ENCODE results near the gene ZNF277. TPM values are rescaled to one million over a fixed set of nuclear protein-coding genes. Genes with fewer than 3 reads are reported as not detected.

ZNF277 gene
- polyA plus RNA-seq, 2 of the 4 experiments (the other 2 are of a cell fraction), result 23.4 to 31.9 TPM

GRCh38 chr7:112220877-112221434, 14.5 kb downstream of the ZNF277 start:
- H3K4me2 ChIP-seq, result no peak overlapping the region
- WGBS (ENCODE audit: missing lambda C conversion rate), result 90% methylated on average over 20 of the region's 20 CpGs
- H3K4me3 ChIP-seq, result no peak overlapping the region
- ChIA-PET POLR2A (no interaction called here), CTCF (no interaction called here)
- H3K9me3 ChIP-seq, result no peaks in the 10 kb centered on the region
- TF ChIP-seq FOXS1 (CRISPR knock-in tag; IDR thresholded peaks at IDR 0.05), result no peak
- TF ChIP-seq, protein P1, sequence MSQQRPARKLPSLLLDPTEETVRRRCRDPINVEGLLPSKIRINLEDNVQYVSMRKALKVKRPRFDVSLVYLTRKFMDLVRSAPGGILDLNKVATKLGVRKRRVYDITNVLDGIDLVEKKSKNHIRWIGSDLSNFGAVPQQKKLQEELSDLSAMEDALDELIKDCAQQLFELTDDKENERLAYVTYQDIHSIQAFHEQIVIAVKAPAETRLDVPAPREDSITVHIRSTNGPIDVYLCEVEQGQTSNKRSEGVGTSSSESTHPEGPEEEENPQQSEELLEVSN (IDR thresholded peaks at IDR 0.05; ENCODE audit: borderline replicate concordance, low read depth), result no peak
- no peak for TF ChIP-seq MYC (IDR thresholded peaks at IDR 0.05; ENCODE audit: borderline replicate concordance, low read length)
- TF ChIP-seq RCOR1 (IDR thresholded peaks at IDR 0.05; ENCODE audit: low read depth, low read length), result no peak
- TF ChIP-seq, protein P2, sequence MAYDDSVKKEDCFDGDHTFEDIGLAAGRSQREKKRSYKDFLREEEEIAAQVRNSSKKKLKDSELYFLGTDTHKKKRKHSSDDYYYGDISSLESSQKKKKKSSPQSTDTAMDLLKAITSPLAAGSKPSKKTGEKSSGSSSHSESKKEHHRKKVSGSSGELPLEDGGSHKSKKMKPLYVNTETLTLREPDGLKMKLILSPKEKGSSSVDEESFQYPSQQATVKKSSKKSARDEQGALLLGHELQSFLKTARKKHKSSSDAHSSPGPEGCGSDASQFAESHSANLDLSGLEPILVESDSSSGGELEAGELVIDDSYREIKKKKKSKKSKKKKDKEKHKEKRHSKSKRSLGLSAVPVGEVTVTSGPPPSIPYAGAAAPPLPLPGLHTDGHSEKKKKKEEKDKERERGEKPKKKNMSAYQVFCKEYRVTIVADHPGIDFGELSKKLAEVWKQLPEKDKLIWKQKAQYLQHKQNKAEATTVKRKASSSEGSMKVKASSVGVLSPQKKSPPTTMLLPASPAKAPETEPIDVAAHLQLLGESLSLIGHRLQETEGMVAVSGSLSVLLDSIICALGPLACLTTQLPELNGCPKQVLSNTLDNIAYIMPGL (CRISPR knock-in tag; IDR thresholded peaks at IDR 0.05; ENCODE audit: borderline replicate concordance), result no peak
- no peak for TF ChIP-seq ATOH8 (CRISPR knock-in tag; IDR thresholded peaks at IDR 0.05; ENCODE audit: low read depth)
- no peak for TF ChIP-seq TP53 (CRISPR knock-in tag; IDR thresholded peaks at IDR 0.05)
- no peak for TF ChIP-seq NPAS2 (CRISPR knock-in tag; IDR thresholded peaks at IDR 0.05; ENCODE audit: borderline replicate concordance)
- no peak for TF ChIP-seq HEYL (CRISPR knock-in tag; IDR thresholded peaks at IDR 0.05)
- DNase-seq (ENCODE audit: low read depth in 1 of 2, low spot score in 1 of 2) (no peak), FAIRE-seq (no peak), ATAC-seq (no peak)
- no peak overlapping the region for H3K27ac ChIP-seq
- no peaks in the 10 kb centered on the region for H3K4me1 ChIP-seq

DNA sequence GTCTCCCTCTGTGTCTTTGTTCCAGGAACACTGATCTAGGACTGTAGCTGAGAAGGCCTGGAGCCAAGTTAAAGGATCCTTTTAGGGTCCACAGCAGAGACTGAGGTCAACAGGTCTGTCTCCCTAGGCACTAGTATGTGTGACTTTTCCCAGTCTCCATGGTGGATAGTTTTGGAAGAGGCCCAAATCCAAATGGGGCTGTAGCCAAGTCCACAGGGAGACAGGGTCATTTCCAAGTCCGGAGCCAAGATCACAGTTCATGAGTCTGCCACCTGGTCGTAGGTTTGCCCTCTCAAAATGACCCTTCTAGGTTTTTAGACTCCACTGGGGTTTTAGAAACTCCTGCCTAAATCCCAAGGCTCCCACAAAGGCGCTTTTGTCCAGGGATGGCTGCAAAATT, 16.8 kb downstream of the ZNF277 start:
- FAIRE-seq (no peak), ATAC-seq (no peak), DNase-seq (ENCODE audit: low read depth in 1 of 2, low spot score in 1 of 2) (no peak)
- no peak overlapping the region for H3K27ac ChIP-seq
- ChIA-PET POLR2A (no interaction called here), CTCF (interaction anchor here (0.5 kb wide), 1 partner anchor 57 kb away, joined by 3 read pairs; no protein-coding TSS in a partner anchor)
- H3K9me3 ChIP-seq, result no peaks in the 10 kb centered on the region
- no peak overlapping the region for H3K4me2 ChIP-seq
- no peak for TF ChIP-seq BHLHE40 (IDR thresholded peaks at IDR 0.05; ENCODE audit: low read depth, low read length)
- no peak for TF ChIP-seq FOXS1 (CRISPR knock-in tag; IDR thresholded peaks at IDR 0.05)
- TF ChIP-seq HOXB13 (CRISPR knock-in tag; IDR thresholded peaks at IDR 0.05; ENCODE audit: low read depth), result no peak
- 82% methylated on average over 3 of the region's 3 CpGs for WGBS (ENCODE audit: missing lambda C conversion rate)
- H3K4me3 ChIP-seq, result no peak overlapping the region
- no peaks in the 10 kb centered on the region; the same call in 2 of the 3 replicates for H3K4me1 ChIP-seq

- no peak overlapping the region for H3K4me2 ChIP-seq
- CTCF ChIA-PET, result interaction anchor here (0.6 to 1.7 kb wide), 2 partner anchors 177 to 270 kb away, joined by 3 to 5 read pairs; no protein-coding TSS in a partner anchor
- no peaks in the 10 kb centered on the region for H3K9me3 ChIP-seq
- WGBS (ENCODE audit: missing lambda C conversion rate), result 91% methylated on average over 2 of the region's 2 CpGs
- no peaks in the 10 kb centered on the region; the same call in 2 of the 3 replicates for H3K4me1 ChIP-seq
- ATAC-seq, result no peak
- TF ChIP-seq JUNB (IDR thresholded peaks at IDR 0.05) (no peak), RNF2 (IDR thresholded peaks at IDR 0.05; ENCODE audit: borderline replicate concordance, low read depth) (no peak), HOXB5 (CRISPR knock-in tag; IDR thresholded peaks at IDR 0.05) (no peak), ATOH8 (CRISPR knock-in tag; IDR thresholded peaks at IDR 0.05; ENCODE audit: low read depth) (no peak), ZC3H11A (IDR thresholded peaks at IDR 0.05) (no peak), RAD21 (conservative IDR thresholded peaks at IDR 0.05 in 1 of 2, IDR thresholded peaks at IDR 0.05 in 1 of 2) (no peak), NR3C1 (IDR thresholded peaks at IDR 0.05) (no peak), ZFP36 (IDR thresholded peaks at IDR 0.05; ENCODE audit: borderline replicate concordance, partially characterized antibody) (no peak)
- TF ChIP-seq, protein P2 (CRISPR knock-in tag; IDR thresholded peaks at IDR 0.05; ENCODE audit: borderline replicate concordance), result no peak
- TF ChIP-seq, protein P3, sequence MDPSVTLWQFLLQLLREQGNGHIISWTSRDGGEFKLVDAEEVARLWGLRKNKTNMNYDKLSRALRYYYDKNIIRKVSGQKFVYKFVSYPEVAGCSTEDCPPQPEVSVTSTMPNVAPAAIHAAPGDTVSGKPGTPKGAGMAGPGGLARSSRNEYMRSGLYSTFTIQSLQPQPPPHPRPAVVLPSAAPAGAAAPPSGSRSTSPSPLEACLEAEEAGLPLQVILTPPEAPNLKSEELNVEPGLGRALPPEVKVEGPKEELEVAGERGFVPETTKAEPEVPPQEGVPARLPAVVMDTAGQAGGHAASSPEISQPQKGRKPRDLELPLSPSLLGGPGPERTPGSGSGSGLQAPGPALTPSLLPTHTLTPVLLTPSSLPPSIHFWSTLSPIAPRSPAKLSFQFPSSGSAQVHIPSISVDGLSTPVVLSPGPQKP (IDR thresholded peaks at IDR 0.05; ENCODE audit: low read depth, low read length), result no peak
- H3K27ac ChIP-seq, result no peak overlapping the region
- H3K4me3 ChIP-seq, result no peak overlapping the region
- POLR2A ChIA-PET, result no interaction called here
- no peak for DNase-seq (ENCODE audit: low read depth in 1 of 2, low spot score in 1 of 2)
- no peak for FAIRE-seq
Observed at GRCh38 chr7:112224186-112224585, 17.7 kb downstream of the ZNF277 start.
